GM12801 (cell line): ENCODE data around the gene MASP1.

Experiments used
- TF ChIP-seq, protein P1 (sequence below): IDR thresholded peaks from one replicate; pipeline ENCODE4 v1.5.1; 2011; ENCODE audit warnings: control low read depth; ENCODE audit not compliant: insufficient read length; ENCODE audit errors: extremely low read depth

The MASP1 gene

DNA sequence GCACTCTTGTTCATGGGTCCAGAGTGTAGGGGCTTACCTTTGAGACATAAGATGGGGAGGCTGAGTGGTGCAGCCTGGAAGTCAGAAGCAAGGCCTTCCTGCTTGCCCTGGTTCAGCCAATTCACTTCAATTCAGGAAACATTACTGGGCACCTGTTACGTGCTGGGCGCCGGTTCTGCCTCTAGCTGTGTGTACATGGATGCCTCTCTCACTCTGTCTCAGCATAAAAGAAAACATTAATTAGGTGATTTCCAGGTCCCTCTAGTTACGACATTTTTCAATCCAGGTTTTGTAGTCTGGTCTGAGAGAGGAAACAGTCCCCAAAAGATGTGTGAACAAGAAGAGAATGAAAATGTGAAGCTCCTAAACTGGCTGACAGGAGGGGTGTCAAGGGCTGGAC lies 93.0 kb downstream of the MASP1 start:
- TF ChIP-seq, protein P1, sequence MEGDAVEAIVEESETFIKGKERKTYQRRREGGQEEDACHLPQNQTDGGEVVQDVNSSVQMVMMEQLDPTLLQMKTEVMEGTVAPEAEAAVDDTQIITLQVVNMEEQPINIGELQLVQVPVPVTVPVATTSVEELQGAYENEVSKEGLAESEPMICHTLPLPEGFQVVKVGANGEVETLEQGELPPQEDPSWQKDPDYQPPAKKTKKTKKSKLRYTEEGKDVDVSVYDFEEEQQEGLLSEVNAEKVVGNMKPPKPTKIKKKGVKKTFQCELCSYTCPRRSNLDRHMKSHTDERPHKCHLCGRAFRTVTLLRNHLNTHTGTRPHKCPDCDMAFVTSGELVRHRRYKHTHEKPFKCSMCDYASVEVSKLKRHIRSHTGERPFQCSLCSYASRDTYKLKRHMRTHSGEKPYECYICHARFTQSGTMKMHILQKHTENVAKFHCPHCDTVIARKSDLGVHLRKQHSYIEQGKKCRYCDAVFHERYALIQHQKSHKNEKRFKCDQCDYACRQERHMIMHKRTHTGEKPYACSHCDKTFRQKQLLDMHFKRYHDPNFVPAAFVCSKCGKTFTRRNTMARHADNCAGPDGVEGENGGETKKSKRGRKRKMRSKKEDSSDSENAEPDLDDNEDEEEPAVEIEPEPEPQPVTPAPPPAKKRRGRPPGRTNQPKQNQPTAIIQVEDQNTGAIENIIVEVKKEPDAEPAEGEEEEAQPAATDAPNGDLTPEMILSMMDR = no peak

DNA sequence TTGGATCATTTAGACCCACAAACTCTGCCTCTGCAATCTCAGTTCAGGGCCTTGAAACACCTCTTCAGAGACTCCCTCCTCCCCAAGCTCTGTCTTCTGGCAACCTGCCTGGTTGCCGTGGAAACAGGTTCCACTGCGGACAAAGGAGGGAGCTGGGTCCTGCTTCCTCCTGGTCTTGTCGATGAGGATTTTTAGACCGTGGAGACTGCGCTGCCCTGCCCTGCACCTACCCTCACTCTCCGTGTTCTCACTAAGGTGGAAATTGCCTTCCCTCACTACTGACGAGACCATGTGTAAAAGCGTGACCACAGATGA lies 94.2 kb downstream of the MASP1 start, which contains the start of gene RTP1:
TSS of gene RTP1 (plus strand) at position 152 of the 315 bp plus-strand sequence. CDS start at position 182, 30 bp downstream.
- TF ChIP-seq, protein P1 = no peak

DNA sequence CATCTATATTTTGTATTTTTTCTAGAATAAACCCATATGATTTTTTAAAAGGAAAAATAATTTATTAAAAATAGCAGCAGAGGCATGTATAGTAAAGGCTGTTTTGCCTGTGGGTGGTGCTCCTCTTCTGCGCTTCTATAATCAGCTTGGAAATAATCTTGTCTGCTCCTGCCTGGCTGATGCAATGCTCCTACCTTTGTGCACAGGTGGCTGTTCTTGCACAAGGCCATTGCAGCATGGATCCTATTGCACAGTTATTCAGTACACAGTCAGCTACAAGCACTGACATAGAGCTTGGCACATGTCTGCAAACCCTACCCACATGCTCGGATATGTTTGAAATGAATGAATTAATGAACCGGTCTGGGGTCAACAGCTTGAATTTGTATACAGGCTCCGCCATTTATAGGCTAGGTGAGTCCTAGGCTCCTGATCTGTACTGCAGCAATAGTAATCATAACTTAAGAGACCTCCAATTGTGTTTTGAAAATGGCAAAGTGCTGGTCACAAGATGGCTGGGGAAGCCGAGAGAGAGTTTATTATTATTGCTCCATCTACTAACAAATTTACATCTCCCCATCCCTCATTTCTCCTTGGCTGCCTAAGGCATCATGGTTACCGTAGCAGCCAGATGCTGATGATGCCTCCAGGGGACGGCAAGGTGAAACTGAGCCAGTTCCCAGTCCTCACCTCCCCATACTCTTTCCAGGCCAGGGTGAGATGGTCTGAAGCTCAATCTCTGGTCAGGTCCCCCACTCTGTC lies 94.8 kb downstream of the MASP1 start:
- TF ChIP-seq, protein P1 = no peak

- TF ChIP-seq, protein P1 = no peak
Measured at GRCh38 chr3:187193181-187193580, 98.4 kb downstream of the MASP1 start.

- TF ChIP-seq, protein P1 = no peak
Measured at GRCh38 chr3:187191271-187191670, 100.3 kb downstream of the MASP1 start.

DNA sequence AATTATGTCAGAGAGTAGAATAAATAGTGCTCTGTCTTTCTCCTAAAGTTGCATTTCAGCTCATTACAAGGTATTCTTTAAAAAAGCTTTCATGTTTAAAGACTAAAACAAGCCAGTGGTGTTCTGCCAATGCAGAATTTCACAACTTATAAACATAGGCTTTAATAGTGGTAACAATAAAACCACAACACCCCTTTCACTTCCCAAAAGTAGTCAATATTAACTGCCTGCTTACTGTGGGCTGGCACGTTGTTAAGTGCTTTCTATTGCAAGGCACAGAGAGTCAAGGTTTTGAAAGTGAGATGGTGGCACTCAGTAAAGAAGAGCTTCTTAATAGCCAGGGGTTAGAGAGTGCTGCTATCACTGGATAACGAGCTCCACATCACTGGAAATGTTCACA lies 102.6 kb downstream of the MASP1 start:
- TF ChIP-seq, protein P1 = no peak

GRCh38 chr3:187186801-187187421 lies 104.6 kb downstream of the MASP1 start:
- TF ChIP-seq, protein P1 = no peak
